ENCODE results near the gene NT5C2. TPM values are rescaled to one million over a fixed set of nuclear protein-coding genes. Genes with fewer than 3 reads are reported as not detected.

The NT5C2 gene
- total RNA-seq, 1 experiment from 2014 or later = 74.6 TPM

GRCh38 chr10:103110407-103110806 is 82.7 kb downstream of the NT5C2 start:
- ChIA-PET POLR2A (ENCODE audit: unreplicated experiment) (no interaction called here), CTCF (no interaction called here)
- Histone ChIP-seq H3K79me2 (ENCODE audit: low read length) (peaks cover 36% of the 10 kb centered on the region), H3K9ac (ENCODE audit: low read length) (no peak overlapping the region), H2AFZ (ENCODE audit: low read length) (no peak overlapping the region), H3K9me2 (replicated peaks; ENCODE audit: low read length) (no peaks in the 10 kb centered on the region), H3K4me1 (ENCODE audit: insufficient read depth, low read length) (peaks cover 16% of the 10 kb centered on the region), H3K4me2 (ENCODE audit: low read length) (no peak overlapping the region), H3K36me3 (ENCODE audit: low read depth, low read length) (peaks cover 14% of the 10 kb centered on the region), H3K27me3 (ENCODE audit: low read length) (no peaks in the 10 kb centered on the region), H3K4me3 (ENCODE audit: low read length) (no peak overlapping the region), H3K9me3 (ENCODE audit: low read length) (no peaks in the 10 kb centered on the region), H4K20me1 (ENCODE audit: low read length) (no peaks in the 10 kb centered on the region; the same call in 1 of the 2 replicates), H3F3A (ENCODE audit: low read length, unreplicated experiment) (no peaks in the 10 kb centered on the region), H3K27ac (ENCODE audit: low read length) (no peak overlapping the region)
- TF ChIP-seq EZH2 (IDR thresholded peaks at IDR 0.05; ENCODE audit: low read length, unreplicated experiment) (no peak), CTCF (conservative IDR thresholded peaks at IDR 0.05; ENCODE audit: low read depth, low read length) (no peak), EZH2phosphoT487 (IDR thresholded peaks at IDR 0.05; ENCODE audit: borderline replicate concordance, low read length) (no peak)
- DNase-seq (no peak), ATAC-seq (no peak)
- intact Hi-C loops (cut with micrococcal nuclease) = no loop called here
- BruUV-seq (replicated peaks) = no TSS peak

GRCh38 chr10:103109821-103110220 is 83.3 kb downstream of the NT5C2 start:
- H3K4me1 ChIP-seq (ENCODE audit: insufficient read depth, low read length) = peaks cover 21% of the 10 kb centered on the region
- no peak overlapping the region for H3K4me2 ChIP-seq (ENCODE audit: low read length)
- CTCF ChIA-PET = interaction anchor here (0.5 kb wide), 1 partner anchor 115 kb away, joined by 9 read pairs; no protein-coding TSS in a partner anchor
- no peak for ATAC-seq
- H3K36me3 ChIP-seq (ENCODE audit: low read depth, low read length) = peaks cover 14% of the 10 kb centered on the region
- H3K9me2 ChIP-seq (replicated peaks; ENCODE audit: low read length) = no peaks in the 10 kb centered on the region
- H4K20me1 ChIP-seq (ENCODE audit: low read length) = no peaks in the 10 kb centered on the region; the same call in 1 of the 2 replicates
- POLR2A ChIA-PET (ENCODE audit: unreplicated experiment) = no interaction called here
- no peak for TF ChIP-seq EZH2phosphoT487 (IDR thresholded peaks at IDR 0.05; ENCODE audit: borderline replicate concordance, low read length)
- TF ChIP-seq CTCF (conservative IDR thresholded peaks at IDR 0.05; ENCODE audit: low read depth, low read length) = no peak
- H3K9me3 ChIP-seq (ENCODE audit: low read length) = no peaks in the 10 kb centered on the region
- H3K4me3 ChIP-seq (ENCODE audit: low read length) = no peak overlapping the region
- no peaks in the 10 kb centered on the region for H3F3A ChIP-seq (ENCODE audit: low read length, unreplicated experiment)
- intact Hi-C loops (cut with micrococcal nuclease) = loop anchor here (5.0 kb wide), 1 partner anchor 132 kb away; no protein-coding TSS in a partner anchor
- no peak overlapping the region for H3K27ac ChIP-seq (ENCODE audit: low read length)
- BruUV-seq (replicated peaks) = no TSS peak
- no peak overlapping the region for H2AFZ ChIP-seq (ENCODE audit: low read length)
- no peak for DNase-seq
- H3K79me2 ChIP-seq (ENCODE audit: low read length) = peaks cover 36% of the 10 kb centered on the region
- H3K27me3 ChIP-seq (ENCODE audit: low read length) = no peaks in the 10 kb centered on the region
- H3K9ac ChIP-seq (ENCODE audit: low read length) = no peak overlapping the region

- no peak for DNase-seq
- Histone ChIP-seq H3K9me3 (ENCODE audit: low read length) (no peaks in the 10 kb centered on the region), H3K27ac (ENCODE audit: low read length) (no peak overlapping the region), H4K20me1 (ENCODE audit: low read length) (no peaks in the 10 kb centered on the region; the same call in 1 of the 2 replicates), H3F3A (ENCODE audit: low read length, unreplicated experiment) (peaks cover 6% of the 10 kb centered on the region), H3K4me3 (ENCODE audit: low read length) (no peak overlapping the region), H3K36me3 (ENCODE audit: low read depth, low read length) (peaks cover 23% of the 10 kb centered on the region), H3K9ac (ENCODE audit: low read length) (no peak overlapping the region), H3K4me2 (ENCODE audit: low read length) (no peak overlapping the region), H2AFZ (ENCODE audit: low read length) (no peak overlapping the region), H3K4me1 (ENCODE audit: insufficient read depth, low read length) (peaks cover 28% of the 10 kb centered on the region), H3K27me3 (ENCODE audit: low read length) (no peaks in the 10 kb centered on the region), H3K79me2 (ENCODE audit: low read length) (peaks cover 20% of the 10 kb centered on the region; the same call in 1 of the 2 replicates), H3K9me2 (replicated peaks; ENCODE audit: low read length) (no peaks in the 10 kb centered on the region)
- intact Hi-C loops (cut with micrococcal nuclease) = loop anchor here (5.0 kb wide), 1 partner anchor 136 kb away; no protein-coding TSS in a partner anchor
- ATAC-seq = no peak
- ChIA-PET CTCF (interaction anchor here (0.7 to 1.3 kb wide), 3 partner anchors 15 to 138 kb away, joined by 3 to 5 read pairs (median 3); no protein-coding TSS in a partner anchor), POLR2A (ENCODE audit: unreplicated experiment) (no interaction called here)
- no TSS peak for BruUV-seq (replicated peaks)
- TF ChIP-seq EZH2 (IDR thresholded peaks at IDR 0.05; ENCODE audit: low read length, unreplicated experiment) = no peak
Measured at GRCh38 chr10:103106539-103106938, 86.5 kb downstream of the NT5C2 start.

Data from PC-3 (cell line).